Coronary artery (tissue), 2 donors: Measurements from ENCODE around the gene ATP1A4.
A peak's percentile ranks its signal among the peaks of the same experiment; 100 is the strongest.

ENCODE experiments used
- DNase-seq: peaks from one replicate; pipeline ENCODE4 v3.0.0-alpha.2; 2017; ENCODE audit warnings: low spot score
- H3K27ac ChIP-seq, 2 donors: fragments of 200-600 bp; sonication (generic); one replicate each; pipeline ENCODE4 v1.5.1; 2016 to 2019
- H3K4me3 ChIP-seq: fragments of 200-600 bp; sonication (generic); 2 replicates; pipeline ENCODE4 v1.5.1; 2016; ENCODE audit warnings: mild to moderate bottlenecking, moderate library complexity
- CTCF ChIP-seq: fragments of 200-600 bp; sonication (generic); IDR thresholded peaks from one replicate; pipeline ENCODE4 v1.5.1; 2019; ENCODE audit warnings: antibody characterized with exemption

Gene ATP1A4

GRCh38 chr1:160143695-160144094, 7.7 kb upstream of the ATP1A4 start:
- TF ChIP-seq CTCF = no peak
- DNase-seq = peak; percentile 68
- H3K27ac ChIP-seq = no peak overlapping the region
- no peak overlapping the region for H3K4me3 ChIP-seq

DNA sequence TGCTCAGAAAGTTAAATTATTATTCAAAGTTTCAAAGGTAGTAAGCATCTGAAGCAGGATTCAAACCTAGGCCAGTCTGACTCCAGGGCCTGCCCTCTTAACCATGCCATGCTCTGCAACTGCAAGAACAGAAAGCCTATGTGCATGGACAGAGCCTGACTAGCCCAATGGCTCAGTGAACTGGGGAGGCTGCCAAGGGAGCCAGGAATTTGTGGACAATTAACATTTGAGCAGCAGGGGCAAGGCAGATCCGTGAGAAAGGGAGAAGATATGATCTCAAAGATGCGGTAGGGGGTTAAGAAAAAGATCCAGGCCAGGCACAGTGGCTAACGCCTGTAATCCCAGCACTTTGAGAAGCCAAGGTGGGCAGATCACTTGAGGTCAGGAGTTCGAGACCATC, 6.5 kb upstream of the ATP1A4 start:
- no peak overlapping the region for H3K27ac ChIP-seq
- DNase-seq = no peak
- H3K4me3 ChIP-seq = no peak overlapping the region
- no peak for TF ChIP-seq CTCF

- DNase-seq = no peak
- no peak for TF ChIP-seq CTCF
- Histone ChIP-seq H3K27ac (no peak overlapping the region), H3K4me3 (no peak overlapping the region)
These were observed 5.3 kb upstream of the ATP1A4 start for GRCh38 chr1:160146107-160146506.

- TF ChIP-seq CTCF = no peak
- Histone ChIP-seq H3K27ac (peak overlapping the region; percentile 48 to 63), H3K4me3 (no peak overlapping the region)
- peak; percentile 28 for DNase-seq
These were observed 3.3 kb upstream of the ATP1A4 start for GRCh38 chr1:160148121-160148520.

- TF ChIP-seq CTCF = no peak
- no peak overlapping the region for H3K4me3 ChIP-seq
- DNase-seq = no peak
- peak overlapping the region; percentile 63 to 73 for H3K27ac ChIP-seq
These were observed 2.2 kb upstream of the ATP1A4 start for GRCh38 chr1:160149233-160149632.

GRCh38 chr1:160149716-160150115, 1.7 kb upstream of the ATP1A4 start:
- DNase-seq = no peak
- peak overlapping the region; percentile 63 to 73 for H3K27ac ChIP-seq
- H3K4me3 ChIP-seq = no peak overlapping the region
- no peak for TF ChIP-seq CTCF

- H3K27ac ChIP-seq = no peak overlapping the region
- DNase-seq = no peak
- TF ChIP-seq CTCF = no peak
These were observed 3.4 kb downstream of the ATP1A4 start for GRCh38 chr1:160154790-160155189.

More at GRCh38 chr1:160154790-160155189, 3.4 kb downstream of the ATP1A4 start:
- no peak overlapping the region for H3K4me3 ChIP-seq
